OCI-LY7 (cell line): Measurements from ENCODE around the gene PSMG4. TPM values are rescaled to one million over a fixed set of nuclear protein-coding genes. Genes with fewer than 3 reads are reported as not detected.

Experiments
- BruUV-seq: library from RNA; stranded (reverse); fragments of 400-500 nt; replicated peaks from 2 replicates; lab custom pipeline; 2021; lab: Mats Ljungman, UMichigan
- CTCF ChIA-PET: fragments of 300-600 bp; sonication (Branson Sonifier 250); formaldehyde crosslinking; loops from one replicate; lab custom pipeline; 2022; ENCODE audit warnings: antibody characterized with exemption; ENCODE audit not compliant: unreplicated experiment; lab: Charles Lee
- POLR2A ChIA-PET: fragments of 300-600 bp; sonication (Branson Sonifier 250); formaldehyde crosslinking; loops from one replicate; lab custom pipeline; 2022; ENCODE audit warnings: antibody characterized with exemption; lab: Charles Lee
- DNase-seq: peaks from one replicate; pipeline ENCODE4 v3.0.0-alpha.2; 2015; ENCODE audit warnings: low spot score
- H2AFZ ChIP-seq: fragments of 200-600 bp; sonication (generic), shearing (Covaris generic); 2 replicates; pipeline ENCODE4 v1.6.1; 2014; ENCODE audit warnings: mild to moderate bottlenecking, antibody characterized with exemption, low read length, moderate library complexity
- H3K27ac ChIP-seq: fragments of 200-600 bp; sonication (generic); 2 replicates; pipeline ENCODE4 v1.5.1; 2014; ENCODE audit warnings: mixed run types, low read depth, mild to moderate bottlenecking, moderate library complexity, low read length, inconsistent platforms; ENCODE audit not compliant: poor library complexity, severe bottlenecking
- H3K36me3 ChIP-seq: fragments of 200-600 bp; sonication (generic); 2 replicates; pipeline ENCODE4 v1.6.1; 2014; ENCODE audit warnings: mild to moderate bottlenecking, antibody characterized with exemption, low read length, moderate library complexity, mixed read lengths; ENCODE audit not compliant: insufficient read depth
- H3K4me1 ChIP-seq: fragments of 200-600 bp; sonication (generic); 2 replicates; pipeline ENCODE4 v1.5.1; 2014; ENCODE audit warnings: mild to moderate bottlenecking, low read length; ENCODE audit not compliant: insufficient read depth, poor library complexity, severe bottlenecking
- H3K4me2 ChIP-seq: fragments of 200-600 bp; sonication (generic); 2 replicates; pipeline ENCODE4 v1.6.1; 2014; ENCODE audit warnings: mild to moderate bottlenecking, low read length
- H3K4me3 ChIP-seq: fragments of 200-600 bp; sonication (generic); 2 replicates; pipeline ENCODE4 v1.5.1; 2014; ENCODE audit warnings: mild to moderate bottlenecking, low read depth, low read length; ENCODE audit not compliant: poor library complexity, severe bottlenecking
- H3K79me2 ChIP-seq: fragments of 200-600 bp; sonication (generic); 2 replicates; pipeline ENCODE4 v1.6.1; 2016; ENCODE audit warnings: low read depth, mild to moderate bottlenecking, low read length, moderate library complexity, mixed read lengths; ENCODE audit not compliant: insufficient read depth
- H3K9me2 ChIP-seq: fragments of 200-600 bp; sonication (generic); 2 replicates; pipeline ENCODE4 v1.6.1; 2016; ENCODE audit warnings: mild to moderate bottlenecking, low read length, mixed read lengths; ENCODE audit not compliant: insufficient read depth
- H3K9me3 ChIP-seq: fragments of 200-600 bp; sonication (generic); 2 replicates; pipeline ENCODE4 v1.6.1; 2014; ENCODE audit warnings: mild to moderate bottlenecking, mixed run types, low read length, mixed read lengths
- H4K20me1 ChIP-seq: fragments of 200-600 bp; sonication (generic); 2 replicates; pipeline ENCODE4 v1.6.1; 2014; ENCODE audit warnings: mild to moderate bottlenecking, antibody characterized with exemption, low read length, moderate library complexity, mixed read lengths; ENCODE audit not compliant: insufficient read depth
- CTCF ChIP-seq: fragments of 200-600 bp; sonication (generic); conservative IDR thresholded peaks from 2 replicates; pipeline ENCODE4 v1.5.1; 2014; ENCODE audit warnings: mild to moderate bottlenecking, antibody characterized with exemption, low read length, moderate library complexity, mixed read lengths
- EZH2phosphoT487 ChIP-seq: fragments of 200-600 bp; sonication (generic); IDR thresholded peaks from 2 replicates; pipeline ENCODE4 v1.6.1; 2018; ENCODE audit warnings: low read depth, borderline replicate concordance, mild to moderate bottlenecking, mixed run types, antibody characterized with exemption, low read length, moderate library complexity, mixed read lengths
- intact Hi-C: fragments of 100-400 bp; cut with micrococcal nuclease; formaldehyde crosslinking; loops from one replicate; pipeline ENCODE4 v1.10.0; 2022; ENCODE audit not compliant: unreplicated experiment
- total RNA-seq, 2 experiments: library from RNA; depleted of rRNA in 1 of 2; stranded (reverse); fragments of >200 nt in 1 of 2; shearing (Covaris generic) in 1 of 2; gene quantifications; 2 replicates each; pipeline ENCODE4 v1.2.3, GENCODE V29; 2014 to 2022

The PSMG4 gene
- total RNA-seq, 2 experiments from 2014 or later: 48.9 to 65.4 TPM

GRCh38 chr6:3296078-3296477 lies 37.3 kb downstream of the PSMG4 start:
- POLR2A ChIA-PET: interaction anchor here (0.5 kb wide), 1 partner anchor 717 kb away, joined by 5 read pairs; no protein-coding TSS in a partner anchor
- Histone ChIP-seq H3K4me1 (no peaks in the 10 kb centered on the region), H3K9me3 (no peaks in the 10 kb centered on the region), H3K4me3 (no peak overlapping the region), H3K9me2 (no peaks in the 10 kb centered on the region), H3K36me3 (no peaks in the 10 kb centered on the region), H2AFZ (no peak overlapping the region), H4K20me1 (no peaks in the 10 kb centered on the region), H3K27ac (no peak overlapping the region), H3K4me2 (no peak overlapping the region), H3K79me2 (no peaks in the 10 kb centered on the region)
- BruUV-seq: no TSS peak
- CTCF ChIA-PET: no interaction called here
- intact Hi-C loops: no loop called here
- DNase-seq: no peak
- TF ChIP-seq EZH2phosphoT487: no peak
- TF ChIP-seq CTCF: no peak

GRCh38 chr6:3296537-3296936 lies 37.8 kb downstream of the PSMG4 start:
- H3K79me2 ChIP-seq: no peaks in the 10 kb centered on the region
- no peak overlapping the region for H3K27ac ChIP-seq
- no peak for DNase-seq
- no peak overlapping the region for H2AFZ ChIP-seq
- intact Hi-C loops: no loop called here
- BruUV-seq: no TSS peak
- ChIA-PET POLR2A (interaction anchor here (0.5 kb wide), 1 partner anchor 717 kb away, joined by 5 read pairs; no protein-coding TSS in a partner anchor), CTCF (no interaction called here)
- no peaks in the 10 kb centered on the region for H3K36me3 ChIP-seq
- no peaks in the 10 kb centered on the region for H4K20me1 ChIP-seq
- H3K4me1 ChIP-seq: no peaks in the 10 kb centered on the region
- H3K9me3 ChIP-seq: no peaks in the 10 kb centered on the region
- H3K9me2 ChIP-seq: no peaks in the 10 kb centered on the region
- H3K4me3 ChIP-seq: no peak overlapping the region
- no peak overlapping the region for H3K4me2 ChIP-seq
- TF ChIP-seq CTCF (no peak), EZH2phosphoT487 (no peak)

DNA sequence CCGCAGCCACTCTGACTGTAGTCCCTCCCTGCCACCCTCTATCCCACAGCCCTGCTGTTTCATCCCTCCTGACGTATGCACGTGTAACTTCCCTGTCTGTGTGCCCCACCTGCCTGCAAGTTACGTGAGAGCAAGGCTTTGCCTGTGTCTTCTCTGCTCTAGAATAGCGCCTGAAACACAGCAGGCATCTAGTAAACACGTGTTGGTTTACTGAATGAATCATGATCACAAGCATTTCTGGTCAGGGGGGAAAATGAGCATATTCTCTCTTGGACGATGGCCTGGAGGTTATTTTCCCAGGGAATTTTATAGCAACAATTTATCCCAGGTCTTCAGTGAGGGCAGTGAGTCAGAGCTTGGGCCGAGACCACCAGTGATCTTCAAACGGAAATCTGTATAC lies 38.3 kb downstream of the PSMG4 start:
- Histone ChIP-seq H3K4me3 (no peak overlapping the region), H3K9me3 (no peaks in the 10 kb centered on the region), H3K4me1 (no peaks in the 10 kb centered on the region), H3K27ac (no peak overlapping the region), H4K20me1 (no peaks in the 10 kb centered on the region), H3K9me2 (no peaks in the 10 kb centered on the region), H3K36me3 (no peaks in the 10 kb centered on the region), H3K79me2 (no peaks in the 10 kb centered on the region), H2AFZ (no peak overlapping the region), H3K4me2 (no peak overlapping the region)
- POLR2A ChIA-PET: no interaction called here
- intact Hi-C loops: no loop called here
- no peak for TF ChIP-seq CTCF
- TF ChIP-seq EZH2phosphoT487: no peak
- no peak for DNase-seq
- no TSS peak for BruUV-seq
- CTCF ChIA-PET: no interaction called here
